Neural cell (in vitro differentiated cells): ENCODE data around the gene PFKL. TPM values are rescaled to one million over a fixed set of nuclear protein-coding genes. Genes with fewer than 3 reads are reported as not detected.
A peak's percentile ranks its signal among the peaks of the same experiment; 100 is the strongest.

Experiments
- H2AFZ ChIP-seq: fragments of 200-600, 300-800 bp; sonication (generic), shearing (Covaris generic); 2 replicates; pipeline ENCODE4 v1.6.0; 2014; ENCODE audit warnings: low read depth, mild to moderate bottlenecking, antibody characterized with exemption, low read length, moderate library complexity
- H3F3A ChIP-seq: fragments of 200-600 bp; shearing (Covaris generic); 2 replicates; pipeline ENCODE4 v1.6.1; 2016; ENCODE audit warnings: mild to moderate bottlenecking, moderate library complexity, mixed read lengths, antibody characterized with exemption, low read length; ENCODE audit not compliant: insufficient read depth, poor library complexity, severe bottlenecking
- H3K27ac ChIP-seq: fragments of 200-600, 300-800 bp; sonication (generic), shearing (Covaris generic); 2 replicates; pipeline ENCODE4 v1.5.1; 2014; ENCODE audit warnings: mild to moderate bottlenecking, low read length, moderate library complexity
- H3K27me3 ChIP-seq: fragments of 300-800, 200-600 bp; sonication (generic), shearing (Covaris generic); 2 replicates; pipeline ENCODE4 v1.6.0; 2014; ENCODE audit warnings: mild to moderate bottlenecking, low read depth, low read length, moderate library complexity; ENCODE audit not compliant: insufficient read depth
- H3K36me3 ChIP-seq: fragments of 300-800, 200-600 bp; sonication (generic), shearing (Covaris generic); 2 replicates; pipeline ENCODE4 v1.5.1; 2014; ENCODE audit warnings: mild to moderate bottlenecking, antibody characterized with exemption, low read length, moderate library complexity; ENCODE audit not compliant: insufficient read depth
- H3K4me2 ChIP-seq: fragments of 300-800, 200-600 bp; sonication (generic), shearing (Covaris generic); 2 replicates; pipeline ENCODE4 v1.6.0; 2014; ENCODE audit warnings: mild to moderate bottlenecking, low read length
- H3K4me3 ChIP-seq: fragments of 300-800, 200-600 bp; sonication (generic), shearing (Covaris generic); 2 replicates; pipeline ENCODE4 v1.5.1; 2014; ENCODE audit warnings: mild to moderate bottlenecking, low read length, moderate library complexity
- H3K79me2 ChIP-seq: fragments of 200-600 bp; shearing (Covaris generic); replicated peaks from 2 replicates; pipeline ENCODE4 v1.6.0; 2014; ENCODE audit warnings: mild to moderate bottlenecking, low read length, moderate library complexity; ENCODE audit not compliant: insufficient read depth
- H3K9ac ChIP-seq: fragments of 300-800, 200-600 bp; sonication (generic), shearing (Covaris generic); 2 replicates; pipeline ENCODE4 v1.6.1; 2016; ENCODE audit warnings: mild to moderate bottlenecking, low read length, mixed read lengths
- H3K9me2 ChIP-seq: fragments of 200-600 bp; shearing (Covaris generic); 2 replicates; pipeline ENCODE4 v1.6.1; 2016; ENCODE audit warnings: mild to moderate bottlenecking, low read length, mixed read lengths; ENCODE audit not compliant: insufficient read depth
- H3K9me3 ChIP-seq: fragments of 200-600, 300-800 bp; sonication (generic), shearing (Covaris generic); 2 replicates; pipeline ENCODE4 v1.6.1; 2016; ENCODE audit warnings: mild to moderate bottlenecking, mixed run types, low read length, moderate library complexity, mixed read lengths
- H4K20me1 ChIP-seq: fragments of 200-600 bp; shearing (Covaris generic); 2 replicates; pipeline ENCODE4 v1.6.1; 2016; ENCODE audit warnings: mild to moderate bottlenecking, mixed run types; ENCODE audit not compliant: insufficient read depth
- EP300 ChIP-seq: fragments of 450-650 bp; conservative IDR thresholded peaks from 2 replicates; pipeline ENCODE4 v1.6.1; 2014; ENCODE audit warnings: antibody characterized with exemption, mild to moderate bottlenecking, moderate library complexity; ENCODE audit not compliant: poor library complexity, severe bottlenecking
- EZH2 ChIP-seq: fragments of 200-600, 300-800 bp; shearing (Covaris generic), sonication (generic); IDR thresholded peaks from 2 replicates; pipeline ENCODE4 v1.6.1; 2014; ENCODE audit warnings: antibody characterized with exemption, low read length, borderline replicate concordance, mild to moderate bottlenecking; ENCODE audit not compliant: insufficient read depth, poor library complexity, severe bottlenecking
- MXI1 ChIP-seq: fragments of 450-650 bp; conservative IDR thresholded peaks from 2 replicates; pipeline ENCODE4 v1.6.1; 2014; ENCODE audit warnings: antibody characterized with exemption, mild to moderate bottlenecking; ENCODE audit not compliant: poor library complexity, severe bottlenecking
- POLR2AphosphoS5 ChIP-seq: IDR thresholded peaks from 2 replicates; pipeline ENCODE4 v1.6.1; 2012
- RAD21 ChIP-seq: fragments of 450-650 bp; conservative IDR thresholded peaks from 2 replicates; pipeline ENCODE4 v1.6.1; 2014; ENCODE audit warnings: antibody characterized with exemption, mild to moderate bottlenecking, moderate library complexity
- SMC3 ChIP-seq: fragments of 450-650 bp; conservative IDR thresholded peaks from 2 replicates; pipeline ENCODE4 v1.6.1; 2014; ENCODE audit warnings: antibody characterized with exemption, mild to moderate bottlenecking, moderate library complexity; ENCODE audit not compliant: poor library complexity
- TAF1 ChIP-seq: IDR thresholded peaks from 2 replicates; pipeline ENCODE4 v1.6.1; 2012; ENCODE audit warnings: low read depth
- polyA plus RNA-seq: library from polyadenylated mRNA; depleted of rRNA; stranded (reverse); fragments of >200 nt; gene quantifications from 2 replicates; pipeline ENCODE4 v1.2.3, GENCODE V29; 2014
- TF ChIP-seq, protein P1 (sequence below): fragments of 450-650 bp; IDR thresholded peaks from 2 replicates; pipeline ENCODE4 v1.5.1; 2014; ENCODE audit warnings: antibody characterized with exemption, mild to moderate bottlenecking, moderate library complexity; ENCODE audit not compliant: poor library complexity, severe bottlenecking
- TF ChIP-seq, protein P2 (sequence below): IDR thresholded peaks from 2 replicates; pipeline ENCODE4 v1.6.1; 2012; ENCODE audit warnings: borderline replicate concordance

The PFKL gene
- polyA plus RNA-seq, 1 donor from 2014 or later: 79.6 TPM

GRCh38 chr21:44297525-44298290 is 2.1 kb upstream of the PFKL start:
- no peaks in the 10 kb centered on the region for H3K27me3 ChIP-seq
- no peaks in the 10 kb centered on the region for H3K79me2 ChIP-seq
- H3K9ac ChIP-seq: no peak overlapping the region
- H3F3A ChIP-seq: no peaks in the 10 kb centered on the region
- no peaks in the 10 kb centered on the region for H3K9me3 ChIP-seq
- TF ChIP-seq, protein P1, sequence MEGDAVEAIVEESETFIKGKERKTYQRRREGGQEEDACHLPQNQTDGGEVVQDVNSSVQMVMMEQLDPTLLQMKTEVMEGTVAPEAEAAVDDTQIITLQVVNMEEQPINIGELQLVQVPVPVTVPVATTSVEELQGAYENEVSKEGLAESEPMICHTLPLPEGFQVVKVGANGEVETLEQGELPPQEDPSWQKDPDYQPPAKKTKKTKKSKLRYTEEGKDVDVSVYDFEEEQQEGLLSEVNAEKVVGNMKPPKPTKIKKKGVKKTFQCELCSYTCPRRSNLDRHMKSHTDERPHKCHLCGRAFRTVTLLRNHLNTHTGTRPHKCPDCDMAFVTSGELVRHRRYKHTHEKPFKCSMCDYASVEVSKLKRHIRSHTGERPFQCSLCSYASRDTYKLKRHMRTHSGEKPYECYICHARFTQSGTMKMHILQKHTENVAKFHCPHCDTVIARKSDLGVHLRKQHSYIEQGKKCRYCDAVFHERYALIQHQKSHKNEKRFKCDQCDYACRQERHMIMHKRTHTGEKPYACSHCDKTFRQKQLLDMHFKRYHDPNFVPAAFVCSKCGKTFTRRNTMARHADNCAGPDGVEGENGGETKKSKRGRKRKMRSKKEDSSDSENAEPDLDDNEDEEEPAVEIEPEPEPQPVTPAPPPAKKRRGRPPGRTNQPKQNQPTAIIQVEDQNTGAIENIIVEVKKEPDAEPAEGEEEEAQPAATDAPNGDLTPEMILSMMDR: peak; percentile 80
- TF ChIP-seq RAD21 (peak; percentile 78), SMC3 (peak; percentile 71)
- TF ChIP-seq, protein P2, sequence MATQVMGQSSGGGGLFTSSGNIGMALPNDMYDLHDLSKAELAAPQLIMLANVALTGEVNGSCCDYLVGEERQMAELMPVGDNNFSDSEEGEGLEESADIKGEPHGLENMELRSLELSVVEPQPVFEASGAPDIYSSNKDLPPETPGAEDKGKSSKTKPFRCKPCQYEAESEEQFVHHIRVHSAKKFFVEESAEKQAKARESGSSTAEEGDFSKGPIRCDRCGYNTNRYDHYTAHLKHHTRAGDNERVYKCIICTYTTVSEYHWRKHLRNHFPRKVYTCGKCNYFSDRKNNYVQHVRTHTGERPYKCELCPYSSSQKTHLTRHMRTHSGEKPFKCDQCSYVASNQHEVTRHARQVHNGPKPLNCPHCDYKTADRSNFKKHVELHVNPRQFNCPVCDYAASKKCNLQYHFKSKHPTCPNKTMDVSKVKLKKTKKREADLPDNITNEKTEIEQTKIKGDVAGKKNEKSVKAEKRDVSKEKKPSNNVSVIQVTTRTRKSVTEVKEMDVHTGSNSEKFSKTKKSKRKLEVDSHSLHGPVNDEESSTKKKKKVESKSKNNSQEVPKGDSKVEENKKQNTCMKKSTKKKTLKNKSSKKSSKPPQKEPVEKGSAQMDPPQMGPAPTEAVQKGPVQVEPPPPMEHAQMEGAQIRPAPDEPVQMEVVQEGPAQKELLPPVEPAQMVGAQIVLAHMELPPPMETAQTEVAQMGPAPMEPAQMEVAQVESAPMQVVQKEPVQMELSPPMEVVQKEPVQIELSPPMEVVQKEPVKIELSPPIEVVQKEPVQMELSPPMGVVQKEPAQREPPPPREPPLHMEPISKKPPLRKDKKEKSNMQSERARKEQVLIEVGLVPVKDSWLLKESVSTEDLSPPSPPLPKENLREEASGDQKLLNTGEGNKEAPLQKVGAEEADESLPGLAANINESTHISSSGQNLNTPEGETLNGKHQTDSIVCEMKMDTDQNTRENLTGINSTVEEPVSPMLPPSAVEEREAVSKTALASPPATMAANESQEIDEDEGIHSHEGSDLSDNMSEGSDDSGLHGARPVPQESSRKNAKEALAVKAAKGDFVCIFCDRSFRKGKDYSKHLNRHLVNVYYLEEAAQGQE: no peak
- no peak overlapping the region for H3K4me3 ChIP-seq
- H2AFZ ChIP-seq: no peak overlapping the region
- H3K9me2 ChIP-seq: no peaks in the 10 kb centered on the region
- no peaks in the 10 kb centered on the region for H3K36me3 ChIP-seq
- no peak overlapping the region for H3K4me2 ChIP-seq
- H4K20me1 ChIP-seq: no peaks in the 10 kb centered on the region
- H3K27ac ChIP-seq: no peak overlapping the region

- Histone ChIP-seq H3K27me3 (no peaks in the 10 kb centered on the region), H3K36me3 (no peaks in the 10 kb centered on the region), H3K27ac (no peak overlapping the region), H2AFZ (no peak overlapping the region), H3F3A (no peaks in the 10 kb centered on the region), H3K9me3 (no peaks in the 10 kb centered on the region), H3K9ac (no peak overlapping the region), H3K79me2 (no peaks in the 10 kb centered on the region), H3K4me3 (no peak overlapping the region), H3K9me2 (no peaks in the 10 kb centered on the region), H3K4me2 (no peak overlapping the region), H4K20me1 (no peaks in the 10 kb centered on the region)
- TF ChIP-seq EP300 (no peak), MXI1 (no peak), RAD21 (no peak), EZH2 (no peak), POLR2AphosphoS5 (no peak), TAF1 (no peak), SMC3 (no peak)
- TF ChIP-seq, protein P1: no peak
- TF ChIP-seq, protein P2: no peak
Measured at GRCh38 chr21:44298301-44298700, 1.6 kb upstream of the PFKL start.
